ENCODE results near the gene SETD5.

- TF ChIP-seq POLR2AphosphoS5 (IDR thresholded peaks at IDR 0.05) (no peak), CTCF (IDR thresholded peaks at IDR 0.05) (no peak)
Measured at GRCh38 chr3:9386078-9386459, 11.3 kb upstream of the SETD5 start.

All from breast epithelium (tissue), 3 donors.